ENCODE results near the gene OSTC. TPM values are rescaled to one million over a fixed set of nuclear protein-coding genes. Genes with fewer than 3 reads are reported as not detected.

The OSTC gene
- total RNA-seq, 2 donors from 2014 or later = 195 to 215 TPM

GRCh38 chr4:108681321-108681809, 31.0 kb downstream of the OSTC start:
- peaks cover 3% of the 10 kb centered on the region for H3K4me1 ChIP-seq (ENCODE audit: control insufficient read depth, insufficient read depth, low read length)
- DNase-seq = no peak
- H3K27ac Mint-ChIP-seq = no peak overlapping the region
- no peaks in the 10 kb centered on the region for H3K9me3 ChIP-seq (ENCODE audit: control insufficient read depth, low read length)
- no peaks in the 10 kb centered on the region for H3K27me3 Mint-ChIP-seq (ENCODE audit: insufficient read depth)
- no peak overlapping the region for H3K4me3 ChIP-seq (ENCODE audit: low read length)
- WGBS, 2 experiments (ENCODE audit: insufficient coverage in 1 of 2, insufficient read length in 1 of 2) = 93% methylated on average over 5 of the region's 5 CpGs
- no peak overlapping the region for H3K9ac ChIP-seq (ENCODE audit: extremely low read depth, low read length, poor library complexity, severe bottlenecking)
- H3K27me3 ChIP-seq (ENCODE audit: control insufficient read depth, insufficient read depth, low read length, poor library complexity, severe bottlenecking) = no peaks in the 10 kb centered on the region
- no peak overlapping the region for H3K4me3 Mint-ChIP-seq
- peaks cover 21% of the 10 kb centered on the region for H3K36me3 ChIP-seq (ENCODE audit: control insufficient read depth, insufficient read depth, low read length)
- TF ChIP-seq CTCF (conservative IDR thresholded peaks at IDR 0.05) = no peak
- H3K4me1 Mint-ChIP-seq = peaks cover 9% of the 10 kb centered on the region
- H3K36me3 Mint-ChIP-seq (ENCODE audit: low read depth) = peaks cover 17% of the 10 kb centered on the region
- no peaks in the 10 kb centered on the region for H3K9me3 Mint-ChIP-seq
- H3K27ac ChIP-seq (ENCODE audit: low read depth, low read length) = no peak overlapping the region

- DNase-seq = no peak
- Mint-ChIP-seq H3K36me3 (ENCODE audit: low read depth) (peaks cover 10% of the 10 kb centered on the region), H3K27me3 (ENCODE audit: insufficient read depth) (no peaks in the 10 kb centered on the region), H3K9me3 (no peaks in the 10 kb centered on the region), H3K27ac (no peak overlapping the region), H3K4me1 (peaks cover 9% of the 10 kb centered on the region), H3K4me3 (no peak overlapping the region)
- 81 to 83% methylated on average over 3 of the region's 5 CpGs for WGBS, 2 experiments (ENCODE audit: insufficient coverage in 1 of 2, insufficient read length in 1 of 2)
- Histone ChIP-seq H3K4me3 (ENCODE audit: low read length) (no peak overlapping the region), H3K9me3 (ENCODE audit: control insufficient read depth, low read length) (no peaks in the 10 kb centered on the region), H3K36me3 (ENCODE audit: control insufficient read depth, insufficient read depth, low read length) (peaks cover 8% of the 10 kb centered on the region), H3K27me3 (ENCODE audit: control insufficient read depth, insufficient read depth, low read length, poor library complexity, severe bottlenecking) (no peaks in the 10 kb centered on the region), H3K4me1 (ENCODE audit: control insufficient read depth, insufficient read depth, low read length) (peaks cover 3% of the 10 kb centered on the region), H3K27ac (ENCODE audit: low read depth, low read length) (no peak overlapping the region), H3K9ac (ENCODE audit: extremely low read depth, low read length, poor library complexity, severe bottlenecking) (no peak overlapping the region)
- TF ChIP-seq CTCF (conservative IDR thresholded peaks at IDR 0.05) = peak; percentile 68
Observed at GRCh38 chr4:108683479-108683878, 33.1 kb downstream of the OSTC start.

GRCh38 chr4:108685036-108685686, 34.8 kb downstream of the OSTC start:
- Mint-ChIP-seq H3K36me3 (ENCODE audit: low read depth) (peaks cover 4% of the 10 kb centered on the region), H3K27ac (no peak overlapping the region), H3K4me3 (no peak overlapping the region), H3K4me1 (peaks cover 9% of the 10 kb centered on the region), H3K9me3 (no peaks in the 10 kb centered on the region), H3K27me3 (ENCODE audit: insufficient read depth) (no peaks in the 10 kb centered on the region)
- Histone ChIP-seq H3K27me3 (ENCODE audit: control insufficient read depth, insufficient read depth, low read length, poor library complexity, severe bottlenecking) (no peaks in the 10 kb centered on the region), H3K9ac (ENCODE audit: extremely low read depth, low read length, poor library complexity, severe bottlenecking) (no peak overlapping the region), H3K36me3 (ENCODE audit: control insufficient read depth, insufficient read depth, low read length) (no peaks in the 10 kb centered on the region), H3K27ac (ENCODE audit: low read depth, low read length) (no peak overlapping the region), H3K9me3 (ENCODE audit: control insufficient read depth, low read length) (no peaks in the 10 kb centered on the region), H3K4me3 (ENCODE audit: low read length) (no peak overlapping the region), H3K4me1 (ENCODE audit: control insufficient read depth, insufficient read depth, low read length) (peaks cover 3% of the 10 kb centered on the region)
- 92% methylated on average over 4 of the region's 4 CpGs; no CpG with 5 or more reads in 1 of the 2 experiments for WGBS, 2 experiments (ENCODE audit: insufficient coverage in 1 of 2, insufficient read length in 1 of 2)
- DNase-seq = no peak
- no peak for TF ChIP-seq CTCF (conservative IDR thresholded peaks at IDR 0.05)

Measured in endodermal cell (in vitro differentiated cells).